COLO829 (cell line): ENCODE measurements around the gene ZNF480.
A peak's percentile ranks its signal among the peaks of the same experiment; 100 is the strongest.
"Not testable (repeated sequence)": the region's sequence is repeated elsewhere in the genome, so short reads cannot be mapped to it uniquely, and the experiment has no call there.

Source experiments
- DNase-seq: peaks from one replicate; pipeline ENCODE4 v3.0.0; 2012; ENCODE audit warnings: low spot score

The ZNF480 gene

DNA sequence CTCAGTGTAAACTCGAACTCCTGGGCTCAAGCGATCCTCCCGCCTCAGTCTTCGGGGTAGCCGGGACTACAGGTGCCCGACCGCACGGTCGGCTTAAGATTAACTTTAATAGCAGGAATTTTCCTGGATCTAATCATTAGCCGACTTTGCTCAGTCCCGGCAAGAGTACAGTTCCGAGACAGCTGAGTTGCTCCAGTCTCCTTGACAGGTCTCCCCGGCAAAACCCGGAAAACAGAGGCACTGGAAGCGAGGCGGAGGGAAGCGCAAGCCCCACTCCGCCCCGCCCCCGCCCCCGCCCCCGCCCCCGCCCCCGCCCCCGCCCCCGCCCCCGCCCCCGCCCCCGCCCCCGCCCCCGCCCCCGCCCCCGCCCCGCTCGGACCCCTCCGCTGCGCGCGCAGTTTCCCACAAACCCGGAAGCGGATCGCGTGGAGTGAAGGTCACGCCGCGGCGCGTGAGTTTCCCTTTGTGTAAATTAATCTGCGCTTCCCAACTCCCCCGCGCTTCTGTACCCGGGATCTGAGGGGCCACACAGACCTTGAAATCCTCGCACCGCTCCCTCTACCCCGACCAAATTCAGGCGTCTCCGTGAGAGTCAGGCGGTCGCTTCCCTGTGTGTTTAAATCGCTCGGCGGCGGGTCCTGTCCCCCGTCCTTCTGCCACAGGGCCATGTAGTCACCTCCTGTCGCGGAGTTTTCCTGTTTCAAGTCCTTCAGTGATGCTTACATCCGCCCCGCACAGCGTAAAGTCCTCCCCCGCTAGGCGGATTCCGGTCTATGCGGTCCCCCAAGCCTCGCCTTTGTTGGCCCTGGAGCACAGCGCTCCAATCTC lies at the start of gene ZNF480:
ZNF480 (plus strand) TSS at position 397 of the 828 bp plus-strand sequence. CDS start 3,244 bp downstream, outside the sequence.
- peak; percentile 40 for DNase-seq

DNA sequence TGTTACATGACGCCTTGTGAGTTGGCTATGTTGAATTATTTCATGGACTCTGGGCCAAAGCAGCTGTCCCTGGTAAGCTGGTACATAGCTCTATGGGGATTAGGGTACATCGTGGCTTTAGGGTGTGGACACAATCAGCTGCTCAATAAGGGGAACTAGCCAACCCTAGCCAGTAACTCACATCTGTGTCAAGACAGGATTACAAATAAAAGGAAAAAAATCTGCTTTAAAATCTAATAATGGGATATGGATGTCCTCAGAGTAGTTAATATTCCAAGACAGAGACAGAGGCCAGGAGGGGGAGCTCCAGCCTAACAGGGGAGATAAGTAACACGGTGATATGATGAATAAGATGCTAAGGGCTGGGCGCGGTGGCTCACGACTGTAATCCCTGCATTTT lies 48.7 kb upstream of the ZNF480 start:
- DNase-seq: no peak

DNA sequence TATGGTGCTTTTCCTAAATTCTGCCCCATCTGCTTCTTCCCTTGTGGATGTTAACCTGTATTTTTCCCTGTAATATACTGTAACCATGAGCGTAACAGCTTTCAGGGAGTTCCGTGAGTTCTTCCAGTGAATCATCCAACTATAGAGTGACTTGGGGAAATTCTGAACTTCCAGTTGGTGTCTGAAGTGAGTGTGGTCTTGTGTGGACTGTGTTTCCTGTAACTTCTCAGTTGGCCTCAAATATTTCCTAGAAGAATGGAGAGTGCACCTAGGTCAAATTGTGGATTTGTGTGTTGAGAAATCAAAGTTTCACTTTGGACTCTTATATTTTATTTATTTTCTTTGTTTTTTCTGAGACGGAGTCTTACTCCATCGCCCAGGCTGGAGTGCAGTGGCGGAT lies 38.5 kb upstream of the ZNF480 start:
- no peak for DNase-seq

DNA sequence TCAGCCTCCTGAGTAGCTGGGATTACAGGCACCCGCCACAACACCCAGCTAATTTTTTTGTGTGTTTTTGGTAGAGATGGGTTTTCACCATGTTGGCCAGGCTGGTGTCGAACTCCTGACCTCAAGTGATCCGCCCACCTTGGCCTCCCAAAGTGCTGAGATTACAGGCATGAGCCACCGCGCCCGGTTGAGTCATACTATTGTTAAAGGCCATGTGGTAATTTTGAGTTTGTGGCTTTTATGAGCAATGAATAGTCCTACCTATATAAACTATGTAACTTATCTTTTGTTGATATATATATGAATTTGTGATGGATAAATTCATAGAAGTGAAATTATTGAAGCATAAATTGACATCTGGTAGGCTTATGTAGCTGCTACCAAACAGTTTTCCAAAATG lies 31.4 kb upstream of the ZNF480 start:
- not testable (repeated sequence) for DNase-seq

DNA sequence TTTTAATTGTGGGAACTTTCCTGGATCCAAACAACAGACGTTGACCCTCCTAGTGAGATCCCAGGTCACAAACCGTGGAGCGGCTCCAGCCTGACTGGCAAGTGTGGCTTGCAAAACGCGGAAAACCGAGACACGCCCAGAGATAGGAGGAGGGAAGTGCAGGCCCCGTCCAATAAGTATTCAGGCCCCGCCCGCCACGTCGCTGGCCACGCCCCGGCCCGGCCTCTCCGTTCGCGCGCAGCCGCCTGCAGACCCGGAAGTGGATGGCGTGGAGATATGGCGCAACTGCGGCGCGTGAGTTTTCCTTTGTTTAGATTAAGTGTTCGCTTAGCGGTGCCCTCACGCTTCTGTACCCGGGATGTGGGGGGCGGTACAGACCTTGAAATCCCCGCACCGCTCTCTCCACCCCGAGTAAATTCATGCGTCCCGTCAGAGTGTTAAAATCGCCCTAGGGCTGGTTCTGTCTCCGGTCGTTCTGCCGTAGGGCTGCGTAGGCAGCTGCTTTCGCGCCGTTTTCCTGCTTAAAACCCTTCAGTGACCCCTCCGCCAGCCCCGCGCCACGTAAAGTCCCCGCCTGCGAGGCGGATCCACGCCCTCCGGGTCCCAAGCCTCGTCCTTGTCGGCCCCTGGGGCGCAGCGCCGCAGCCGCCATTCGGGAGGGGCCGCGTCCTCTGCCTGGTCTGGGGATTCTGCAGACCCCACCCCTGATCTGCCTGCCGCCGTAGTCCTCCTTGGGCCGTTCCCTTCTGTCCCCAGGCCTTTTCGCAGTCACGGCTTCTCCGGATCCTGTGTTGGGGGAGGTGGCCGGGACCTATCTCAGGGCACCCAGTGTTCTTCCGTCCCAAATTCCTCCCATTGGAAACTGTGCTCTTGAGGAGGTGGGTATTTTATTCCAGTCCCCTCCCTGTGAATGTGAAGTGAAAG lies 27.4 kb upstream of the ZNF480 start, which contains the start of gene ZNF766:
ZNF766 (plus strand) TSS at position 250 of the 924 bp plus-strand sequence; CDS start at position 277, 27 bp downstream.
- peak; percentile 89 for DNase-seq

DNA sequence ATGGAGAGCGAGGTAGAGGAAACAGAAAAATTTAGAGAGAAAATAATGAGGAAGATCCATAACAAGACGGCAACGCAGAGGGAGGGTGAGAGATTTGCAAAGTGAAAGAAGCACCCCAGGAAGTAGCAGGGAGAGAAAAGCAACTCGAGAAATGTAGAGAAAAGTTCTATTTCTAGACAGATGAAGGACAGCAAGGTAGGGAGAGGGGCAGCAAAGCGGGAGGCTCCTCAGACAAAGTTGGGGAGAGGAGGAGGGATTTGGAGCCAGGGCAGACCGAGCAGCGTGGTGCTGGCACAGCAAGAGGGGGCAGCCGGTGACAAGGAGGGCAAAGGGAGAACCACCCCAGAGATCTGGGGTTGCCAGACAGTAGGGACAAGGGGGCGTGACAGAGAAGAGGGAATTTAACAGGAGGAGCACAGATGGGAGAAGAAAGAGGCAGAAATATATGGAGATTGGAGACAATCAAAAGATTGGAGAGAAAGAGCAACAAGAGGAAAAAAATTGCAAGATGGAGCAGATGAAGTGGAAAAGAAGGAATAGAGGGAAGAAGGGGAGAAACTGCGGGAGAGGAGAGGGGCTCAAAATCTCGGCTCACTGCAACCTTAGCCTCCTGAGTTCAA lies 26.6 kb upstream of the ZNF480 start:
- no peak for DNase-seq

- DNase-seq: no peak
These were observed 23.7 kb upstream of the ZNF480 start for GRCh38 chr19:52273301-52273700.

DNA sequence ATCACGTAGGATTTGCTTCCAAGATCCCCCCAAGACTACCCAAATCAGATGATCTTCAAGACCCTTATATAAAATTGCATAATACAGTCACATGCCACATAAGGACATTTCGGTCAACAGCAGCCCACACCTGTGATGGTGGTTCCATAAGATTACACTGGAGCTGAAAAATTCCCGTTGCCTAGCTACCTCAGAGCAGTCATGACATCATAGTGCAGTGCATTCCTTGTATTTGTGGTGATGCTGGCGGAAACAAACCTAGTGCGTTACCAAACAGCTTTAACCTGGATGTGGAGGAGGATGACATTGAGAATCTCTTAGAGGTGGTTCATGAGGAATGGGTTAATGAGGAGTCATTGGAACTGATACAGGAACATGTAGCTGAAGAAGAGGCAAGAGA lies 22.8 kb upstream of the ZNF480 start:
- no peak for DNase-seq

GRCh38 chr19:52275988-52276387 lies 21.0 kb upstream of the ZNF480 start:
- no peak for DNase-seq

GRCh38 chr19:52277471-52277870 lies 19.5 kb upstream of the ZNF480 start:
- no peak for DNase-seq

DNA sequence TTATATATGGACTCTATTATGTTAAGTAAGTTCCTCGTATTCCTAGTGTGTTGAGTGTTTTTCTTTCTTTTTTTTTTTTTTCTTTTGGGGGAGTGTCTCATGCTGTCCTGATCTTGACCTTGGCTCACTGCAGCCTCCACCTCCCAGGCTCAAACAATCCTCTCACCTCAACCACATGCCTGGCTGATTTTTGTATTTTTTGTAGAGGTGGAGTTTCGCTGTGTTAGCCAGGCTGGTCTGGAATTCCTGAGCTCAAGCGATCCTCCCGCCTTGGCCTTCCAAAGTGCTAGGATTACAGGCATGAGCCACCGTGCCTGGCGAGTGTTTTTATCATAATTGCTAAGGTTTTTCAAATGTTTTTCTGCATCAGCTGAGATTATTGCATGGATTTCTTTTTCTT lies 10.7 kb upstream of the ZNF480 start:
- no peak for DNase-seq

DNA sequence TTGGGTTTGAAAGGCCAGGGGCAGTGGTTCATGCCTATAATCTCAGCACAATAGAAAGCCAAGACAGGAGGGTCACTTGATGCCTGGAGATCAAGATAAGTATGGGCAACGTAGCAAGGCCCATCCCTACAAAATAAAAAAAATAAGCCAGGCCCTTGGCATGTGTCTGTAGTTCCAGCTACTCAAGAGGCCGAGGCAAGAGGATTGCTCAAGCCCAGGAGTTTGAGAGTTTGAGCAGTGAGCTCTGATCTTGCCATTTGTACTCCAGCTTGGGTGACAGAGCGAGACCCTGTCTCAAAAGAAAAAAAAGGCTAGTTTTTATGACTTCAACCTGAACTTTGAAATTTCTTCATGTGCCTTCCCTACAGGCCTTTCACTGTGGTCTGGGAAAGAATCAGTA lies 5.2 kb upstream of the ZNF480 start:
- no peak for DNase-seq

DNA sequence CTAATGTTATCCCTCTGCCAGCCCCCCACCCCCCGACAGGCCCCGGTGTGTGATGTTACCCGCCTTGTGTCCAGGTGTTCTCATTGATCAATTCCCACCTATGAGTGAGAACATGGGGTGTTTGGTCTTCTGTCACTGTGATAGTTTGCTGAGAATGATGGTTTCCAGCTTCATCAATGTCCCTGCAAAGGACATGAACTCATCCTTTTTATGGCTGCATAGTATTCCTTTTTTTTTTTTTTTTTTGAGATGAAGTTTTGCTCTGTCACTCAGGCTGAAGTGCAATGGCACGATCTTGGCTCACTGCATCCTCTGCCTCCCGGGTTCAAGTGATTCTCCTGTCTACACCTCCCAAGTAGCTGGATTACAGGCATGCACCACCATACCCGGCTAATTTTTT lies 4.0 kb upstream of the ZNF480 start:
- not testable (repeated sequence) for DNase-seq

DNA sequence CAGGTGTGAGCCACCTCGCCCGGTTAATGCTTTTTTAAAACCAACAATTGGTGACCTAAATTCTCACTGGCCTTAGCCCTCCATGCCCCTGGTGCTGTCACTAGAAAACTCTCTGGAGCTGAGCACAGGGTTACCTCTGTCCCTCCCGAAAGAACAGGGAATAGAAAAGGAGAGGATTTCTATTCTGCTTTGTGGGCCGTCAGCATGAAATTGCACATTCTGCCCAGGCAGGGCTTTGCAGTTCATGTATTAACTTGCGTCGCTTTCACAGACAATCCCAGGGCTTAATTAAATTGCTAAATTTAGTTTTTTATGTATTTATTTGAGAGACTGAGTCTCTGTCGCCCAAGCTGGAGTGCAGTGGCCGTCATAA lies 583 bp upstream of the ZNF480 start:
- no peak for DNase-seq

DNA sequence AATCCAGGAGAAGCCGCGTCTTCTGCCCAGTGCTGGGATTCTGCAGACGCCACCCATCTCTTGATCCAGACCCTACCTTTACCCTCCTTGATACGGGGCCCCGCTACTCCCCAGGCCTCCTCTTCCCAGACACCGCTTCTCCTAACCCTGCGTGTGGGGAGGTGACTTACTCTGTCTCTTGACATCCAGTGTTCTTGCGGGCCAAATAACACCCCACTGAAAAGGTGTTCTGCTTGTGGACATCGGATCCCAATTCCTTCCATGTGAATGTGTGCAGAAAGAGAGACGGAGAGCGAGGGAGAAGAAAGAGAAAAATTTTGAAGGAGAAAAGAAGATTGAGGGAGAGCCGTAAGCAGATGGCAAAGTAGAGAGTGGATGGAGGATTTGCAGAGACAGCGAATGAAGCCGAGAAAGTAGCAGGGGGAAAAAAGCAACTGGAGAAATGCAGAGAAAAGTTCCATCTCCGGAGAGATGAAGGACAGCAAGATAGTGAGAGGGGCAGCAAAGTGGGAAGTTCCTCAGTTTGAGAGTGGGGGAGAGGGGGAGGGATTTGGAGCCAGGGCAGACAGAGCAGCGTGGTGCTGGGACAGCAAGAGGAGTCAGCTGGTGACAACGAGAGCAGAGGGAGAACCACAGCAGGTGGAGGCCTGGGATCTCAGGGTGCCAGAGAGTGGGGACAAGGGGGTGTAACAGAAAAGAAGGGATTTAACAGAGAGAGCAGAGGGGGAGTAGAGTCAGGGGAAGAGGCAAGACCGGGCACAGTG lies 814 bp downstream of the ZNF480 start:
- no peak for DNase-seq

GRCh38 chr19:52307275-52307674 lies 10.3 kb downstream of the ZNF480 start:
- DNase-seq: no peak

DNA sequence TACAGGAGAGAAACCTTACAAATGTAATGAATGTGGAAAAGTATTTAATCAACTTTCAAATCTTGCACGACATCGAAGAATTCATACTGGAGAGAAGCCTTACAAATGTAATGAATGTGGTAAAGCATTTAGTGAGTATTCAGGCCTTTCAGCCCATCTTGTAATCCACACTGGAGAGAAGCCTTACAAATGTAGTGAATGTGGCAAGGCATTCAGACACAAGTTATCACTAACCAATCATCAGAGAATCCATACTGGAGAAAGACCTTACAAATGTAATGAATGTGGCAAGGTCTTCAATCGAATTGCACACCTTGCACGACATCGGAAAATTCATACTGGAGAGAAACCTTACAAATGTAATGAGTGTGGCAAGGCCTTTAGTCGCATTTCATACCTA lies 25.5 kb downstream of the ZNF480 start:
- DNase-seq: no peak

DNA sequence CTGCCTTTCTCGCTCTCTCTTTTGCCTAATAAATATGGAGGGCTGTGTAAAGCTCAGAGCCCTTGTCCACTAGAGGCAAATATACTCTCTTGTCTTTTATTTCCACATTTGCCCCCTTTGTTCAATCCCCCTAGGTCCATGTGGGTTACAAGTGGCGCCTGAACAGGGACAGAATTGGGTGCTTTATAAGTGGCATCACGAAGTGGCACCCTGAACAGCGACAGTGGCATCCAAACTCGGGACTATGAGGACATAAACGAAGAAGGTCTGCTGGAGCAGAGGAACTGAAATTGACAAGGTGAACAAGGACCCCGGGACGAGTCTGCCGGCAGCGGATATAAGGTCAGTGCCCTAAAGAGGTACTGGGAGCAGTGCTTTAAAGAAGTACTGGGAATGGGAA lies 34.8 kb downstream of the ZNF480 start:
- no peak for DNase-seq

DNA sequence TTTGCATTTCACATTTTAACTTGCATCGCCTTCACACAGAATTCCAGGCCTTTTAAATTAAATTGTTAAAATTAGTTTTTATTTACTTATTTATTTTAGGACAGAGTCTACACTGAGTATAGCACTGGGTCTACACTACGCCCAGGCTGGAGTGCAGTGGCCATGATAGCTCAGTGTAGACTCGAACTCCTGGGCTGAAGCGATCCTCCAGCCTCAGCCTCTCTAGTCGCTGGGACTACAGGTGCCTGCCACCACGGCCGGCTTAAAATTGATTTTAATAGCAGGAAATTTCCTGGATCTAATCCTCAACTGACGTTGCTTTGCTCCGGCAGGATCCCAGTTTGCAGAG lies 38.8 kb downstream of the ZNF480 start:
- DNase-seq: no peak

DNA sequence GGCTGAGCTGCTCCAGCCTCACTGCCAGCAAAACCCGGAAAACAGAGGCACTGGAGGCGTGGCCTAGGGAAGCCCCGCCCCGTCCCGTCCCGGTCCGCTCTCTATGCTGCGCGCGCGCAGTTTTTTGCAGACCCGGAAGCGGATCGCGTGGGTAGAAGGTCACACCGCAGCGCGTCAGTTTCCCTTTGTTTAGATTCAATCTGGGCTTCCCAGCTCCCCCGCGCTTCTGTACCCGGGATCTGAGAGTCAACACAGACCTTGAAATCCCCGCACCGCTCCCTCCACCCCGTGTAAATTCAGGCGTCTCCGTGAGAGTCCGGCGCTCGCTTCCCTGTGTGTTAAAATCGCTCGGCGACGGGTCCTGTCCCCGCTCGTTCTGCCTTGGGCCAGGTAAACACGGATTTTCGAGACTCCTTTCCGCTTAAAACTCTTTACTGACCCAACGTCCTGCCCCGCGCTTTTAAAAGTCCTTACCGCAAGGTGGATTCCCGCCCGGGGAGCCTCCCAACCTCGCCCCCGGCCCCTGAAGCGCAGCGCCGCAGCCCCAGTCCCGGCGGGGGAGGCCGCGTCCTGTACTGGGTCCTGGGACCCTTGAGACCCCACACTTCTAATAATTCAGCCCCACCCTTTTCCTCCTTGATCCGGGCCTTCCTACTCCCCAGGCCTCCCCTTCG lies 39.3 kb downstream of the ZNF480 start, which contains the start of gene ZNF610:
ZNF610 (plus strand) TSS at position 127 of the 674 bp plus-strand sequence. CDS start 12,930 bp downstream, outside the sequence.
- peak; percentile 36 for DNase-seq

DNA sequence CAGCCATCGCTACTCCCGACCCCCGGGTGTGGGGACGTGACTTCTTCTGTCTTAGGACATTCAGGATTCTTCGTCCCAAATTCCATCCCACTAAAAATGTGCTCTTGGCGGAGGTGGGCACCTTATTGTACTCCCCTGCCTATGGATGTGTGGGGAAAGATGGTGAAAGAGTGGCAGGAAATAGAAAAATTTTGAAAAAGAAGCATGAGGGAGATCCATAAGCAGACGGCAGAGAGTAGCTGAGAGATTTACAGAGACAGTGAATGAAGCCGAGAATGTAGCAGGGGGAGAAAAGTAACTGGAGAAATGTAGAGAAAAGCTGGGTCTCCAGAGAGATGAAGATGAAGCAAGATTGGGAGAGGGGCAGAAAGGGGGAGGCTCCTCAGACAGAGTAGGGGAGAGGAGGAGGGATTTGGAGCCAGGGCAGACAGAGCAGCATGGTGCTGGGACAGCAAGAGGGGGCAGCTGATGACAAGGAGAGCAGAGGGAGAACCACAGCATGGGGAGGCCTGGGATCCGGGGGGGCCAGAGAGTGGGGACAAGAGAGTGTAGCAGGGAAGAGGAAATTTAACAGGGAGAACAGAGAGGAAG lies 39.9 kb downstream of the ZNF480 start:
- no peak for DNase-seq
